Stimulated activated CD8-positive, alpha-beta memory T cell treated with anti-CD3 and anti-CD28 coated beads, Interleukin-15, amount 100 ng/mL, for 24 hours (primary cell): ENCODE data around the gene ETV1.

Experiments
- DNase-seq: peaks from one replicate; pipeline ENCODE4 v3.0.0-alpha.2; 2020; ENCODE audit warnings: low read depth

Gene ETV1

GRCh38 chr7:13986208-13986607, 3.3 kb downstream of the ETV1 start:
- DNase-seq = no peak

- no peak for DNase-seq
These were observed 4.4 kb downstream of the ETV1 start for GRCh38 chr7:13984831-13985685.

- DNase-seq = no peak
These were observed 5.4 kb downstream of the ETV1 start for GRCh38 chr7:13984061-13984460.

- no peak for DNase-seq
These were observed 6.4 kb downstream of the ETV1 start for GRCh38 chr7:13982940-13983677.

- no peak for DNase-seq
These were observed 8.4 kb downstream of the ETV1 start for GRCh38 chr7:13981070-13981469.

- no peak for DNase-seq
These were observed 9.0 kb downstream of the ETV1 start for GRCh38 chr7:13980474-13980873.

- DNase-seq = no peak
These were observed 9.6 kb downstream of the ETV1 start for GRCh38 chr7:13979671-13980435.

- no peak for DNase-seq
These were observed 12.9 kb downstream of the ETV1 start for GRCh38 chr7:13976594-13976993.

GRCh38 chr7:13965077-13965476, 24.4 kb downstream of the ETV1 start:
- DNase-seq = no peak

- DNase-seq = no peak
These were observed 25.5 kb downstream of the ETV1 start for GRCh38 chr7:13963925-13964324.

GRCh38 chr7:13955494-13955893, 34.0 kb downstream of the ETV1 start:
- no peak for DNase-seq

- no peak for DNase-seq
These were observed 36.1 kb downstream of the ETV1 start for GRCh38 chr7:13953368-13953767.

- DNase-seq = no peak
These were observed 36.5 kb downstream of the ETV1 start for GRCh38 chr7:13952921-13953320.

- no peak for DNase-seq
These were observed 39.5 kb downstream of the ETV1 start for GRCh38 chr7:13949939-13950338.

- DNase-seq = no peak
These were observed 40.0 kb downstream of the ETV1 start for GRCh38 chr7:13949445-13949844.

GRCh38 chr7:13948019-13948801, 41.3 kb downstream of the ETV1 start:
- no peak for DNase-seq

GRCh38 chr7:13947535-13947934, 41.9 kb downstream of the ETV1 start:
- no peak for DNase-seq

GRCh38 chr7:13946181-13946580, 43.3 kb downstream of the ETV1 start:
- DNase-seq = no peak

- DNase-seq = no peak
These were observed 43.8 kb downstream of the ETV1 start for GRCh38 chr7:13945670-13946069.

- DNase-seq = no peak
These were observed 55.9 kb downstream of the ETV1 start for GRCh38 chr7:13933536-13933935.

GRCh38 chr7:13933091-13933490, 56.4 kb downstream of the ETV1 start:
- no peak for DNase-seq

- DNase-seq = no peak
These were observed 57.3 kb downstream of the ETV1 start for GRCh38 chr7:13932131-13932530.
